ENCODE data around the gene SMC2.

The SMC2 gene

GRCh38 chr9:104093647-104094533 is at the start of gene SMC2:
Gene SMC2, plus strand, starts transcription at chr9:104094309. Its CDS starts 1,076 bp downstream, at chr9:104095385.
- Histone ChIP-seq H3K9ac (ENCODE audit: low read length in 2 of 2) (peak within 1 kb of the TSS; percentile 89 to 93), H3K27ac (ENCODE audit: low read length) (peak within 1 kb of the TSS; percentile 92), H3K4me3 (ENCODE audit: low read length in 2 of 2) (peak within 1 kb of the TSS; percentile 80 to 91), H3K36me3 (ENCODE audit: control insufficient read depth in 2 of 2, insufficient read depth in 2 of 2, low read length in 2 of 2) (no peaks in the 10 kb centered on the region), H3K4me1 (ENCODE audit: control insufficient read depth, insufficient read depth, low read length) (peaks cover 19% of the 10 kb centered on the region), H3K27me3 (ENCODE audit: control insufficient read depth in 1 of 2, insufficient read depth in 2 of 2, low read length in 2 of 2) (no peaks in the 10 kb centered on the region), H3K9me3 (ENCODE audit: control insufficient read depth in 2 of 2, low read length in 2 of 2) (no peaks in the 10 kb centered on the region)

- Histone ChIP-seq H3K4me1 (ENCODE audit: control insufficient read depth, insufficient read depth, low read length) (peaks cover 4% of the 10 kb centered on the region), H3K36me3 (ENCODE audit: control insufficient read depth in 2 of 2, insufficient read depth in 2 of 2, low read length in 2 of 2) (no peaks in the 10 kb centered on the region), H3K27me3 (ENCODE audit: control insufficient read depth in 1 of 2, insufficient read depth in 2 of 2, low read length in 2 of 2) (no peaks in the 10 kb centered on the region), H3K9me3 (ENCODE audit: control insufficient read depth in 2 of 2, low read length in 2 of 2) (no peaks in the 10 kb centered on the region), H3K4me3 (ENCODE audit: low read length in 2 of 2) (no peak overlapping the region), H3K27ac (ENCODE audit: low read length) (no peak overlapping the region), H3K9ac (ENCODE audit: low read length in 2 of 2) (no peak overlapping the region)
Measured at GRCh38 chr9:104068546-104068945, 25.6 kb upstream of the SMC2 start.

GRCh38 chr9:104069288-104069687 is 24.8 kb upstream of the SMC2 start:
- peaks cover 4% of the 10 kb centered on the region for H3K4me1 ChIP-seq (ENCODE audit: control insufficient read depth, insufficient read depth, low read length)
- H3K9me3 ChIP-seq (ENCODE audit: control insufficient read depth in 2 of 2, low read length in 2 of 2): no peaks in the 10 kb centered on the region
- no peak overlapping the region for H3K27ac ChIP-seq (ENCODE audit: low read length)
- no peaks in the 10 kb centered on the region for H3K27me3 ChIP-seq (ENCODE audit: control insufficient read depth in 1 of 2, insufficient read depth in 2 of 2, low read length in 2 of 2)
- no peak overlapping the region for H3K9ac ChIP-seq (ENCODE audit: low read length in 2 of 2)
- H3K36me3 ChIP-seq (ENCODE audit: control insufficient read depth in 2 of 2, insufficient read depth in 2 of 2, low read length in 2 of 2): no peaks in the 10 kb centered on the region
- no peak overlapping the region for H3K4me3 ChIP-seq (ENCODE audit: low read length in 2 of 2)

GRCh38 chr9:104071589-104071988 is 22.5 kb upstream of the SMC2 start:
- Histone ChIP-seq H3K27me3 (ENCODE audit: control insufficient read depth in 1 of 2, insufficient read depth in 2 of 2, low read length in 2 of 2) (no peaks in the 10 kb centered on the region), H3K4me1 (ENCODE audit: control insufficient read depth, insufficient read depth, low read length) (peaks cover 7% of the 10 kb centered on the region), H3K27ac (ENCODE audit: low read length) (no peak overlapping the region), H3K9ac (ENCODE audit: low read length in 2 of 2) (no peak overlapping the region), H3K9me3 (ENCODE audit: control insufficient read depth in 2 of 2, low read length in 2 of 2) (no peaks in the 10 kb centered on the region), H3K4me3 (ENCODE audit: low read length in 2 of 2) (no peak overlapping the region), H3K36me3 (ENCODE audit: control insufficient read depth in 2 of 2, insufficient read depth in 2 of 2, low read length in 2 of 2) (no peaks in the 10 kb centered on the region)

GRCh38 chr9:104073098-104073769 is 20.9 kb upstream of the SMC2 start:
- H3K9ac ChIP-seq (ENCODE audit: low read length in 2 of 2): no peak overlapping the region
- no peaks in the 10 kb centered on the region for H3K36me3 ChIP-seq (ENCODE audit: control insufficient read depth in 2 of 2, insufficient read depth in 2 of 2, low read length in 2 of 2)
- H3K27ac ChIP-seq (ENCODE audit: low read length): no peak overlapping the region
- no peak overlapping the region for H3K4me3 ChIP-seq (ENCODE audit: low read length in 2 of 2)
- no peaks in the 10 kb centered on the region for H3K9me3 ChIP-seq (ENCODE audit: control insufficient read depth in 2 of 2, low read length in 2 of 2)
- H3K4me1 ChIP-seq (ENCODE audit: control insufficient read depth, insufficient read depth, low read length): peaks cover 7% of the 10 kb centered on the region
- H3K27me3 ChIP-seq (ENCODE audit: control insufficient read depth in 1 of 2, insufficient read depth in 2 of 2, low read length in 2 of 2): no peaks in the 10 kb centered on the region

GRCh38 chr9:104073770-104074133 is 20.4 kb upstream of the SMC2 start:
- peaks cover 7% of the 10 kb centered on the region for H3K4me1 ChIP-seq (ENCODE audit: control insufficient read depth, insufficient read depth, low read length)
- no peaks in the 10 kb centered on the region for H3K36me3 ChIP-seq (ENCODE audit: control insufficient read depth in 2 of 2, insufficient read depth in 2 of 2, low read length in 2 of 2)
- H3K27ac ChIP-seq (ENCODE audit: low read length): peak overlapping the region; percentile 11
- H3K27me3 ChIP-seq (ENCODE audit: control insufficient read depth in 1 of 2, insufficient read depth in 2 of 2, low read length in 2 of 2): no peaks in the 10 kb centered on the region
- H3K4me3 ChIP-seq (ENCODE audit: low read length in 2 of 2): no peak overlapping the region
- no peak overlapping the region for H3K9ac ChIP-seq (ENCODE audit: low read length in 2 of 2)
- no peaks in the 10 kb centered on the region for H3K9me3 ChIP-seq (ENCODE audit: control insufficient read depth in 2 of 2, low read length in 2 of 2)

- no peaks in the 10 kb centered on the region for H3K9me3 ChIP-seq (ENCODE audit: control insufficient read depth in 2 of 2, low read length in 2 of 2)
Measured at GRCh38 chr9:104074876-104075275, 19.2 kb upstream of the SMC2 start.

GRCh38 chr9:104075801-104076753 is 18.0 kb upstream of the SMC2 start:
- Histone ChIP-seq H3K27me3 (ENCODE audit: control insufficient read depth in 1 of 2, insufficient read depth in 2 of 2, low read length in 2 of 2) (no peaks in the 10 kb centered on the region), H3K9me3 (ENCODE audit: control insufficient read depth in 2 of 2, low read length in 2 of 2) (no peaks in the 10 kb centered on the region), H3K36me3 (ENCODE audit: control insufficient read depth in 2 of 2, insufficient read depth in 2 of 2, low read length in 2 of 2) (no peaks in the 10 kb centered on the region), H3K9ac (ENCODE audit: low read length in 2 of 2) (no peak overlapping the region), H3K4me3 (ENCODE audit: low read length in 2 of 2) (no peak overlapping the region), H3K27ac (ENCODE audit: low read length) (no peak overlapping the region), H3K4me1 (ENCODE audit: control insufficient read depth, insufficient read depth, low read length) (peaks cover 7% of the 10 kb centered on the region)

More at GRCh38 chr9:104074876-104075275, 19.2 kb upstream of the SMC2 start:
- Histone ChIP-seq H3K4me1 (ENCODE audit: control insufficient read depth, insufficient read depth, low read length) (peaks cover 7% of the 10 kb centered on the region), H3K27ac (ENCODE audit: low read length) (no peak overlapping the region), H3K27me3 (ENCODE audit: control insufficient read depth in 1 of 2, insufficient read depth in 2 of 2, low read length in 2 of 2) (no peaks in the 10 kb centered on the region), H3K9ac (ENCODE audit: low read length in 2 of 2) (no peak overlapping the region), H3K36me3 (ENCODE audit: control insufficient read depth in 2 of 2, insufficient read depth in 2 of 2, low read length in 2 of 2) (no peaks in the 10 kb centered on the region), H3K4me3 (ENCODE audit: low read length in 2 of 2) (no peak overlapping the region)

GRCh38 chr9:104078596-104078995 is 15.5 kb upstream of the SMC2 start:
- Histone ChIP-seq H3K9me3 (ENCODE audit: control insufficient read depth in 2 of 2, low read length in 2 of 2) (no peaks in the 10 kb centered on the region), H3K4me3 (ENCODE audit: low read length in 2 of 2) (no peak overlapping the region), H3K27ac (ENCODE audit: low read length) (no peak overlapping the region), H3K27me3 (ENCODE audit: control insufficient read depth in 1 of 2, insufficient read depth in 2 of 2, low read length in 2 of 2) (no peaks in the 10 kb centered on the region), H3K4me1 (ENCODE audit: control insufficient read depth, insufficient read depth, low read length) (peaks cover 3% of the 10 kb centered on the region), H3K9ac (ENCODE audit: low read length in 2 of 2) (no peak overlapping the region), H3K36me3 (ENCODE audit: control insufficient read depth in 2 of 2, insufficient read depth in 2 of 2, low read length in 2 of 2) (no peaks in the 10 kb centered on the region)

- Histone ChIP-seq H3K36me3 (ENCODE audit: control insufficient read depth in 2 of 2, insufficient read depth in 2 of 2, low read length in 2 of 2) (no peaks in the 10 kb centered on the region), H3K4me1 (ENCODE audit: control insufficient read depth, insufficient read depth, low read length) (no peaks in the 10 kb centered on the region), H3K4me3 (ENCODE audit: low read length in 2 of 2) (no peak overlapping the region), H3K27ac (ENCODE audit: low read length) (no peak overlapping the region), H3K27me3 (ENCODE audit: control insufficient read depth in 1 of 2, insufficient read depth in 2 of 2, low read length in 2 of 2) (no peaks in the 10 kb centered on the region), H3K9me3 (ENCODE audit: control insufficient read depth in 2 of 2, low read length in 2 of 2) (no peaks in the 10 kb centered on the region), H3K9ac (ENCODE audit: low read length in 2 of 2) (no peak overlapping the region)
Measured at GRCh38 chr9:104080983-104081382, 13.1 kb upstream of the SMC2 start.
